ENCODE results near the gene CMTM5. TPM values are rescaled to one million over a fixed set of nuclear protein-coding genes. Genes with fewer than 3 reads are reported as not detected.

CMTM5 gene
- polyA plus RNA-seq, 1 donor (not counting 4 experiments of a cell fraction or from before 2014, with no cell fraction given) = not detected

GRCh38 chr14:23355871-23356435 is 20.9 kb upstream of the CMTM5 start:
- H3K27me3 ChIP-seq (ENCODE audit: control insufficient read depth, extremely low read depth, insufficient read depth, low read length) = peaks cover 19% of the 10 kb centered on the region
- H3K4me1 ChIP-seq (ENCODE audit: control insufficient read depth, extremely low read depth, insufficient read depth, low read length) = peaks cover 3% of the 10 kb centered on the region
- no peaks in the 10 kb centered on the region for H3K79me2 ChIP-seq (ENCODE audit: control insufficient read depth, insufficient read depth, low read length)
- no peak overlapping the region for H2AFZ ChIP-seq (ENCODE audit: control insufficient read depth, low read length)
- dilution Hi-C loops (cut with MboI; ENCODE audit: extremely low pct_ligation_motif_present, low sequenced_read_pairs) = no loop called here
- H4K20me1 ChIP-seq (ENCODE audit: control insufficient read depth, extremely low read depth, insufficient read depth, low read length) = no peaks in the 10 kb centered on the region
- no peak overlapping the region for H3K9ac ChIP-seq (ENCODE audit: control insufficient read depth, extremely low read depth, insufficient read depth, low read length)
- FAIRE-seq = no peak
- H3K4me3 ChIP-seq (ENCODE audit: control insufficient read depth in 2 of 3, extremely low read depth in 1 of 3, insufficient read depth in 2 of 3, low read depth in 1 of 3, low read length in 3 of 3) = no peak overlapping the region
- H3K27ac ChIP-seq (ENCODE audit: control insufficient read depth, insufficient read depth, low read length) = no peak overlapping the region
- DNase-seq (ENCODE audit: low read depth, low spot score) = no peak
- no peaks in the 10 kb centered on the region for H3K9me3 ChIP-seq (ENCODE audit: control insufficient read depth, low read depth, low read length)
- no peak overlapping the region for H3K4me2 ChIP-seq (ENCODE audit: control insufficient read depth, extremely low read depth, insufficient read depth, low read depth, low read length)
- no peaks in the 10 kb centered on the region for H3K9me1 ChIP-seq (ENCODE audit: control insufficient read depth, extremely low read depth, insufficient read depth, low read length)
- TF ChIP-seq EZH2 (IDR thresholded peaks at IDR 0.05; ENCODE audit: low read length) (no peak), CTCF (optimal IDR thresholded peaks at IDR 0.05 in 1 of 3, IDR thresholded peaks at IDR 0.05 in 1 of 3, conservative IDR thresholded peaks at IDR 0.05 in 1 of 3; ENCODE audit: extremely low read depth in 1 of 3, insufficient read depth in 2 of 3, low read length in 3 of 3) (no peak)
- peaks cover 0 to 2% of the 10 kb centered on the region in 2 experiments for H3K36me3 ChIP-seq (ENCODE audit: control insufficient read depth in 2 of 2, extremely low read depth in 1 of 2, insufficient read depth in 2 of 2, low read length in 2 of 2)

GRCh38 chr14:23356662-23357061 is 20.2 kb upstream of the CMTM5 start:
- Histone ChIP-seq H3K27ac (ENCODE audit: control insufficient read depth, insufficient read depth, low read length) (no peak overlapping the region), H2AFZ (ENCODE audit: control insufficient read depth, low read length) (no peak overlapping the region), H3K36me3 (ENCODE audit: control insufficient read depth in 2 of 2, extremely low read depth in 1 of 2, insufficient read depth in 2 of 2, low read length in 2 of 2) (peaks cover 0 to 2% of the 10 kb centered on the region in 2 experiments), H3K27me3 (ENCODE audit: control insufficient read depth, extremely low read depth, insufficient read depth, low read length) (peaks cover 11% of the 10 kb centered on the region), H3K9ac (ENCODE audit: control insufficient read depth, extremely low read depth, insufficient read depth, low read length) (no peak overlapping the region), H3K79me2 (ENCODE audit: control insufficient read depth, insufficient read depth, low read length) (no peaks in the 10 kb centered on the region), H4K20me1 (ENCODE audit: control insufficient read depth, extremely low read depth, insufficient read depth, low read length) (no peaks in the 10 kb centered on the region), H3K4me1 (ENCODE audit: control insufficient read depth, extremely low read depth, insufficient read depth, low read length) (peaks cover 3% of the 10 kb centered on the region), H3K9me1 (ENCODE audit: control insufficient read depth, extremely low read depth, insufficient read depth, low read length) (no peaks in the 10 kb centered on the region), H3K9me3 (ENCODE audit: control insufficient read depth, low read depth, low read length) (no peaks in the 10 kb centered on the region), H3K4me2 (ENCODE audit: control insufficient read depth, extremely low read depth, insufficient read depth, low read depth, low read length) (no peak overlapping the region), H3K4me3 (ENCODE audit: control insufficient read depth in 2 of 3, extremely low read depth in 1 of 3, insufficient read depth in 2 of 3, low read depth in 1 of 3, low read length in 3 of 3) (no peak overlapping the region)
- dilution Hi-C loops (cut with MboI; ENCODE audit: extremely low pct_ligation_motif_present, low sequenced_read_pairs) = no loop called here
- no peak for TF ChIP-seq EZH2 (IDR thresholded peaks at IDR 0.05; ENCODE audit: low read length)
- DNase-seq (ENCODE audit: low read depth, low spot score) (no peak), FAIRE-seq (no peak)

- dilution Hi-C loops (cut with MboI; ENCODE audit: extremely low pct_ligation_motif_present, low sequenced_read_pairs) = no loop called here
Observed at GRCh38 chr14:23357261-23357660, 19.6 kb upstream of the CMTM5 start.

More at GRCh38 chr14:23357261-23357660, 19.6 kb upstream of the CMTM5 start:
- Histone ChIP-seq H3K9me1 (ENCODE audit: control insufficient read depth, extremely low read depth, insufficient read depth, low read length) (no peaks in the 10 kb centered on the region), H2AFZ (ENCODE audit: control insufficient read depth, low read length) (no peak overlapping the region), H3K27ac (ENCODE audit: control insufficient read depth, insufficient read depth, low read length) (no peak overlapping the region), H4K20me1 (ENCODE audit: control insufficient read depth, extremely low read depth, insufficient read depth, low read length) (no peaks in the 10 kb centered on the region), H3K4me3 (ENCODE audit: control insufficient read depth in 2 of 3, extremely low read depth in 1 of 3, insufficient read depth in 2 of 3, low read depth in 1 of 3, low read length in 3 of 3) (no peak overlapping the region), H3K27me3 (ENCODE audit: control insufficient read depth, extremely low read depth, insufficient read depth, low read length) (peaks cover 6% of the 10 kb centered on the region), H3K4me1 (ENCODE audit: control insufficient read depth, extremely low read depth, insufficient read depth, low read length) (no peaks in the 10 kb centered on the region), H3K4me2 (ENCODE audit: control insufficient read depth, extremely low read depth, insufficient read depth, low read depth, low read length) (no peak overlapping the region), H3K9me3 (ENCODE audit: control insufficient read depth, low read depth, low read length) (no peaks in the 10 kb centered on the region), H3K79me2 (ENCODE audit: control insufficient read depth, insufficient read depth, low read length) (no peaks in the 10 kb centered on the region), H3K36me3 (ENCODE audit: control insufficient read depth in 2 of 2, extremely low read depth in 1 of 2, insufficient read depth in 2 of 2, low read length in 2 of 2) (peaks cover 0 to 2% of the 10 kb centered on the region in 2 experiments), H3K9ac (ENCODE audit: control insufficient read depth, extremely low read depth, insufficient read depth, low read length) (no peak overlapping the region)
- no peak for FAIRE-seq
- no peak for DNase-seq (ENCODE audit: low read depth, low spot score)
- TF ChIP-seq EZH2 (IDR thresholded peaks at IDR 0.05; ENCODE audit: low read length) = no peak
- no peak for TF ChIP-seq CTCF (optimal IDR thresholded peaks at IDR 0.05 in 1 of 3, IDR thresholded peaks at IDR 0.05 in 1 of 3, conservative IDR thresholded peaks at IDR 0.05 in 1 of 3; ENCODE audit: extremely low read depth in 1 of 3, insufficient read depth in 2 of 3, low read length in 3 of 3)

Measured in keratinocyte (primary cell).